Measurements from ENCODE around the gene ARHGAP10.

ARHGAP10 gene

GRCh38 chr4:147836807-147837206 is 104.9 kb downstream of the ARHGAP10 start:
- no peaks in the 10 kb centered on the region for H3K27me3 ChIP-seq (ENCODE audit: control insufficient read depth in 1 of 2, insufficient read depth in 1 of 2, low read length in 2 of 2)
- no peak overlapping the region for H2BK15ac ChIP-seq (ENCODE audit: low read depth, poor library complexity, severe bottlenecking)
- no peak overlapping the region for H2AFZ ChIP-seq (ENCODE audit: low read depth, low read length)
- no peak overlapping the region for H3K4me2 ChIP-seq (ENCODE audit: low read length, poor library complexity, severe bottlenecking)
- 95% methylated on average over 6 of the region's 6 CpGs for WGBS
- H2BK12ac ChIP-seq (ENCODE audit: low read length in 2 of 2): no peak overlapping the region
- H2AK5ac ChIP-seq (ENCODE audit: low read length, severe bottlenecking): no peak overlapping the region
- H4K91ac ChIP-seq (ENCODE audit: low read length): no peak overlapping the region
- DNase-seq: no peak
- peaks cover 27% of the 10 kb centered on the region for H3K79me1 ChIP-seq (replicated peaks; ENCODE audit: low read length, poor library complexity, severe bottlenecking)
- no peak overlapping the region for H2BK120ac ChIP-seq (ENCODE audit: low read depth, low read length)
- H3K9me3 ChIP-seq (ENCODE audit: control insufficient read depth, low read length): peaks cover 6% of the 10 kb centered on the region
- peaks cover 3% of the 10 kb centered on the region for H3K4me1 ChIP-seq (ENCODE audit: control insufficient read depth, insufficient read depth, low read depth, low read length)
- H3K14ac ChIP-seq (ENCODE audit: low read length in 2 of 2): no peak overlapping the region
- no peak overlapping the region for H3K18ac ChIP-seq (ENCODE audit: low read depth in 1 of 2, low read length in 2 of 2)
- H2BK5ac ChIP-seq (ENCODE audit: low read depth, low read length, poor library complexity, severe bottlenecking): no peak overlapping the region
- peak overlapping the region; percentile 80 for H3K9ac ChIP-seq (ENCODE audit: low read length)
- H4K8ac ChIP-seq (ENCODE audit: low read length): no peak overlapping the region
- no peak overlapping the region for H3K23ac ChIP-seq (ENCODE audit: low read length in 2 of 2)
- no peak overlapping the region for H3K27ac ChIP-seq (ENCODE audit: low read length, poor library complexity, severe bottlenecking)
- no peak overlapping the region for H3K4me3 ChIP-seq (ENCODE audit: insufficient read depth in 1 of 2, low read depth in 1 of 2, low read length in 2 of 2)
- H3K4ac ChIP-seq (ENCODE audit: low read depth in 1 of 2, low read length in 2 of 2): no peak overlapping the region
- peaks cover 0 to 4% of the 10 kb centered on the region in 2 experiments for H3K36me3 ChIP-seq (ENCODE audit: control insufficient read depth in 1 of 2, insufficient read depth in 2 of 2, low read depth in 1 of 2, low read length in 2 of 2)

DNA sequence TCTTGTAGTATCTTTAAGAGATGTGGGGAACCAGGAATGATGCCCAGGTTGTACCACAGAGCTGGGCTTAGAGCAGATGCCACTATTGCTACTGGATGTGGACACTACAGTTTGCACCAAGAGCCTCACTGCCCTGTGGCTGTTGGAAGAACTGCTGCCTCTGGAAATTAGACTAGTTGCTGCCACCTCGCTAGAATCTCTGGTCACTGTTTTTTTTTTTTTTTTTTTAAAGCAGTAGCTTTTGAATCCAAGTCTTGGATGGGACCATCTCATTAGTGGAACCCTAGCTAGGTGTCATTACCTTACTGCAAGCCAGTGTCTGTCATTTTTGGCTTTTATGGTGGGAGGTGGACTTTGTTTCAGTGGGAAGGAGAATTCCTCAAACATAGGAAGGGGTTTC is 105.5 kb downstream of the ARHGAP10 start:
- DNase-seq: peak; percentile 53
- WGBS: 80% methylated on average over 1 of the region's 1 CpG

DNA sequence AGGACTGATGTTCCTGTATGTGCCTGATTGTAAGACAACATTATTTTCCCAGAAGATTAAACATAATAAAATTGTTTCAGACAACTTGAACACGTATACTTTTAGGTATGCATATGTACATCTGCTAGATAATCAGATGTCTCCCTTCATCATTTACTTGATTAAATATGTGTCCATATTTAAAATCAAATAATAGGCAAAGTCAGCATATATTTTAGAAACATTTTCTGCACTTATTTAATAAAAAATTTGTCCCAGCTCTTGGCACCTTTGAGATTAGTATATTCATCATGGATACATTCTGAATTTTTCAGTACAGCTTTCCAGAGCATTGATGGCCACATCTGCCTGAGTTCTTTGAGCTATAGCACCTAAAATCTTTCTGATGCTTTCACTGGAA is 106.0 kb downstream of the ARHGAP10 start:
- Histone ChIP-seq H3K4ac (ENCODE audit: low read depth in 1 of 2, low read length in 2 of 2) (no peak overlapping the region), H2BK5ac (ENCODE audit: low read depth, low read length, poor library complexity, severe bottlenecking) (no peak overlapping the region), H3K27ac (ENCODE audit: low read length, poor library complexity, severe bottlenecking) (no peak overlapping the region), H3K9me3 (ENCODE audit: control insufficient read depth, low read length) (peaks cover 4% of the 10 kb centered on the region), H3K23ac (ENCODE audit: low read length in 2 of 2) (no peak overlapping the region), H3K36me3 (ENCODE audit: control insufficient read depth in 1 of 2, insufficient read depth in 2 of 2, low read depth in 1 of 2, low read length in 2 of 2) (peaks cover 0 to under 1% of the 10 kb centered on the region in 2 experiments), H3K9ac (ENCODE audit: low read length) (no peak overlapping the region), H4K8ac (ENCODE audit: low read length) (no peak overlapping the region), H2BK12ac (ENCODE audit: low read length in 2 of 2) (no peak overlapping the region), H4K91ac (ENCODE audit: low read length) (no peak overlapping the region), H3K18ac (ENCODE audit: low read depth in 1 of 2, low read length in 2 of 2) (no peak overlapping the region), H3K4me3 (ENCODE audit: insufficient read depth in 1 of 2, low read depth in 1 of 2, low read length in 2 of 2) (no peak overlapping the region), H2BK120ac (ENCODE audit: low read depth, low read length) (no peak overlapping the region), H3K14ac (ENCODE audit: low read length in 2 of 2) (no peak overlapping the region), H3K79me1 (replicated peaks; ENCODE audit: low read length, poor library complexity, severe bottlenecking) (peaks cover 33% of the 10 kb centered on the region), H3K27me3 (ENCODE audit: control insufficient read depth in 1 of 2, insufficient read depth in 1 of 2, low read length in 2 of 2) (no peaks in the 10 kb centered on the region), H3K4me2 (ENCODE audit: low read length, poor library complexity, severe bottlenecking) (no peak overlapping the region), H2AK5ac (ENCODE audit: low read length, severe bottlenecking) (no peak overlapping the region), H2AFZ (ENCODE audit: low read depth, low read length) (no peak overlapping the region), H3K4me1 (ENCODE audit: control insufficient read depth, insufficient read depth, low read depth, low read length) (peaks cover 1% of the 10 kb centered on the region), H2BK15ac (ENCODE audit: low read depth, poor library complexity, severe bottlenecking) (no peak overlapping the region)
- WGBS: no CpG with 5 or more reads among the region's 1 CpG
- DNase-seq: no peak

More for the DNA sequence above, 105.5 kb downstream of the ARHGAP10 start:
- H2BK5ac ChIP-seq (ENCODE audit: low read depth, low read length, poor library complexity, severe bottlenecking): no peak overlapping the region
- no peak overlapping the region for H3K23ac ChIP-seq (ENCODE audit: low read length in 2 of 2)
- H3K4me1 ChIP-seq (ENCODE audit: control insufficient read depth, insufficient read depth, low read depth, low read length): peaks cover 1% of the 10 kb centered on the region
- no peak overlapping the region for H3K4ac ChIP-seq (ENCODE audit: low read depth in 1 of 2, low read length in 2 of 2)
- H3K27me3 ChIP-seq (ENCODE audit: control insufficient read depth in 1 of 2, insufficient read depth in 1 of 2, low read length in 2 of 2): no peaks in the 10 kb centered on the region
- no peak overlapping the region for H3K27ac ChIP-seq (ENCODE audit: low read length, poor library complexity, severe bottlenecking)
- H2BK12ac ChIP-seq (ENCODE audit: low read length in 2 of 2): no peak overlapping the region
- no peak overlapping the region for H2AFZ ChIP-seq (ENCODE audit: low read depth, low read length)
- no peak overlapping the region for H2BK15ac ChIP-seq (ENCODE audit: low read depth, poor library complexity, severe bottlenecking)
- H3K36me3 ChIP-seq (ENCODE audit: control insufficient read depth in 1 of 2, insufficient read depth in 2 of 2, low read depth in 1 of 2, low read length in 2 of 2): peaks cover 0 to 4% of the 10 kb centered on the region in 2 experiments
- H3K79me1 ChIP-seq (replicated peaks; ENCODE audit: low read length, poor library complexity, severe bottlenecking): peaks cover 31% of the 10 kb centered on the region
- no peak overlapping the region for H3K4me3 ChIP-seq (ENCODE audit: insufficient read depth in 1 of 2, low read depth in 1 of 2, low read length in 2 of 2)
- no peak overlapping the region for H3K14ac ChIP-seq (ENCODE audit: low read length in 2 of 2)
- no peak overlapping the region for H3K9ac ChIP-seq (ENCODE audit: low read length)
- H3K18ac ChIP-seq (ENCODE audit: low read depth in 1 of 2, low read length in 2 of 2): no peak overlapping the region
- peaks cover 6% of the 10 kb centered on the region for H3K9me3 ChIP-seq (ENCODE audit: control insufficient read depth, low read length)
- H3K4me2 ChIP-seq (ENCODE audit: low read length, poor library complexity, severe bottlenecking): no peak overlapping the region
- no peak overlapping the region for H2AK5ac ChIP-seq (ENCODE audit: low read length, severe bottlenecking)
- no peak overlapping the region for H2BK120ac ChIP-seq (ENCODE audit: low read depth, low read length)
- H4K91ac ChIP-seq (ENCODE audit: low read length): no peak overlapping the region
- H4K8ac ChIP-seq (ENCODE audit: low read length): no peak overlapping the region

- Histone ChIP-seq H4K8ac (ENCODE audit: low read length) (no peak overlapping the region), H4K91ac (ENCODE audit: low read length) (no peak overlapping the region), H2AFZ (ENCODE audit: low read depth, low read length) (no peak overlapping the region), H2BK120ac (ENCODE audit: low read depth, low read length) (no peak overlapping the region), H3K36me3 (ENCODE audit: control insufficient read depth in 1 of 2, insufficient read depth in 2 of 2, low read depth in 1 of 2, low read length in 2 of 2) (no peaks in the 10 kb centered on the region), H2BK12ac (ENCODE audit: low read length in 2 of 2) (no peak overlapping the region), H3K18ac (ENCODE audit: low read depth in 1 of 2, low read length in 2 of 2) (no peak overlapping the region), H3K27me3 (ENCODE audit: control insufficient read depth in 1 of 2, insufficient read depth in 1 of 2, low read length in 2 of 2) (no peaks in the 10 kb centered on the region), H3K9ac (ENCODE audit: low read length) (no peak overlapping the region), H3K27ac (ENCODE audit: low read length, poor library complexity, severe bottlenecking) (no peak overlapping the region), H3K79me1 (replicated peaks; ENCODE audit: low read length, poor library complexity, severe bottlenecking) (peaks cover 34% of the 10 kb centered on the region), H3K4me1 (ENCODE audit: control insufficient read depth, insufficient read depth, low read depth, low read length) (peaks cover 1% of the 10 kb centered on the region), H2AK5ac (ENCODE audit: low read length, severe bottlenecking) (no peak overlapping the region), H2BK15ac (ENCODE audit: low read depth, poor library complexity, severe bottlenecking) (no peak overlapping the region), H3K4me3 (ENCODE audit: insufficient read depth in 1 of 2, low read depth in 1 of 2, low read length in 2 of 2) (no peak overlapping the region), H2BK5ac (ENCODE audit: low read depth, low read length, poor library complexity, severe bottlenecking) (no peak overlapping the region), H3K23ac (ENCODE audit: low read length in 2 of 2) (no peak overlapping the region), H3K9me3 (ENCODE audit: control insufficient read depth, low read length) (no peaks in the 10 kb centered on the region), H3K4ac (ENCODE audit: low read depth in 1 of 2, low read length in 2 of 2) (no peak overlapping the region), H3K14ac (ENCODE audit: low read length in 2 of 2) (no peak overlapping the region), H3K4me2 (ENCODE audit: low read length, poor library complexity, severe bottlenecking) (no peak overlapping the region)
- DNase-seq: no peak
- 60% methylated on average over 2 of the region's 2 CpGs for WGBS
Observed at GRCh38 chr4:147839200-147839599, 107.3 kb downstream of the ARHGAP10 start.

Measured in mesenchymal stem cell (in vitro differentiated cells and primary cell).